Endothelial cell of umbilical vein (primary cell): Measurements from ENCODE around the gene CTSD.

Source experiments
- CTCF ChIP-seq, 2 donors: IDR thresholded peaks; 1 replicate in 1 of 2; 2 replicates in 1 of 2; pipeline ENCODE4 v1.5.1; 2011; ENCODE audit warnings: low read length in 2 of 2, mild to moderate bottlenecking in 2 of 2, moderate library complexity in 2 of 2, control low read depth in 1 of 2, inconsistent platforms in 1 of 2, low read depth in 1 of 2; ENCODE audit not compliant: insufficient read depth in 1 of 2; ENCODE audit errors: extremely low read depth in 1 of 2
- EZH2 ChIP-seq: IDR thresholded peaks from 2 replicates; pipeline ENCODE4 v1.6.1; 2012; ENCODE audit warnings: borderline replicate concordance, low read depth, mild to moderate bottlenecking, moderate library complexity, low read length, inconsistent platforms; ENCODE audit not compliant: severe bottlenecking
- MAX ChIP-seq: IDR thresholded peaks from 2 replicates; pipeline ENCODE4 v1.6.1; 2011; ENCODE audit not compliant: insufficient read depth, insufficient read length
- MYC ChIP-seq: IDR thresholded peaks from one replicate; pipeline ENCODE4 v1.6.1; 2011; ENCODE audit warnings: mild to moderate bottlenecking, low read depth, low read length
- POLR2A ChIP-seq: IDR thresholded peaks from 2 replicates; pipeline ENCODE4 v1.6.1; 2012; ENCODE audit warnings: low read depth, mild to moderate bottlenecking, control low read depth, low read length
- POLR2AphosphoS5 ChIP-seq: IDR thresholded peaks from 2 replicates; pipeline ENCODE4 v1.6.1; 2012; ENCODE audit warnings: low read depth, mild to moderate bottlenecking, control low read depth, low read length, moderate library complexity; ENCODE audit not compliant: insufficient read depth

- TF ChIP-seq CTCF (IDR thresholded peaks at IDR 0.05; ENCODE audit: extremely low read depth in 1 of 2, insufficient read depth in 1 of 2, low read depth in 1 of 2, low read length in 2 of 2) (no peak), EZH2 (no peak), POLR2A (no peak), MYC (no peak), POLR2AphosphoS5 (no peak), MAX (no peak)
Observed at GRCh38 chr11:1771700-1772099, 8.0 kb upstream of the CTSD start.
